Measurements from ENCODE around the gene OR4K17.
"Not testable (repeated sequence)": the region's sequence is repeated elsewhere in the genome, so short reads cannot be mapped to it uniquely, and the experiment has no call there.

Gene OR4K17, protein sequence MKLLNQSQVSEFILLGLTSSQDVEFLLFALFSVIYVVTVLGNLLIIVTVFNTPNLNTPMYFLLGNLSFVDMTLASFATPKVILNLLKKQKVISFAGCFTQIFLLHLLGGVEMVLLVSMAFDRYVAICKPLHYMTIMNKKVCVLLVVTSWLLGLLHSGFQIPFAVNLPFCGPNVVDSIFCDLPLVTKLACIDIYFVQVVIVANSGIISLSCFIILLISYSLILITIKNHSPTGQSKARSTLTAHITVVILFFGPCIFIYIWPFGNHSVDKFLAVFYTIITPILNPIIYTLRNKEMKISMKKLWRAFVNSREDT

DNA sequence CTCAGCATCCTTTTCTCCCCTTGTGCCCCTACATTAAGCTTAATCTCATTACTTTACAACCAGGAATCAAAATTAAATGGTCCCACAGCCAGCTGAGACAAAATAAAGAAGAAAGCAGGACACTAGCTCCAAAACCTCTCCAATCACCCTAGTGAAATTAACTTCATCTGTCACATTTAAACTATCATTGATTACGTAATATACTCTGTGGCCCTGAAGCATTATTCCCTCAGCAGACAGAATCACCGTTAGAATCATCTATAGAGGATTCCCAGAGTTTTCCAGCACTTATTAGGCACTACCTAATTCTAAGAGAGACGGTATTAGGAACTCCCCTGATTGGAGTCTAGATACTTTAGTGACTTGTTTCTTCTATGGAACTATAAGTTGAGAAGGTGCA is at the start of gene OR4K17:
OR4K17 (plus strand) TSS at position 302 of the 400 bp plus-strand sequence. CDS start 6,761 bp downstream, outside the sequence.
- DNase-seq, result no peak

GRCh38 chr14:20092050-20092449 is 18.5 kb upstream of the OR4K17 start:
- DNase-seq, result no peak

DNA sequence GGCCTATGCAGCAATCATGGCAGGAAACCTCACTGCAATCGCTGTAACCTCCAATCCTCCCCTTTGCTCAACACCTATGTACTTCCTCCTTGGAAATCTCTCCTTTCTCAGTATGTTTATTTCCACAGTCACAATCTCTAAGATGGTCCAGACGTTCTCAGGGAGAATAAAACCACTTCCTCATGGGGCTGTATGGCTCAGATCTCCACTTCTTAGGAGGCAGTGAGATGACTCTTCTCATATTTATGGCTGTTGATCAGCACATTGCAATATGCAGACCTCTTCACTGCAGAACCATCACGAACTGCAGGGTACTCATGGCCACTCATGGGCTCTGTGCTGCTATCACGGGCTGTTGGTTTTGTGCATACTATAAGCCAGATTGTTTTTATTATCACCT is 17.1 kb upstream of the OR4K17 start:
- DNase-seq, result no peak

- DNase-seq, result not testable (repeated sequence)
These were observed 11.4 kb upstream of the OR4K17 start for GRCh38 chr14:20098926-20099770.

DNA sequence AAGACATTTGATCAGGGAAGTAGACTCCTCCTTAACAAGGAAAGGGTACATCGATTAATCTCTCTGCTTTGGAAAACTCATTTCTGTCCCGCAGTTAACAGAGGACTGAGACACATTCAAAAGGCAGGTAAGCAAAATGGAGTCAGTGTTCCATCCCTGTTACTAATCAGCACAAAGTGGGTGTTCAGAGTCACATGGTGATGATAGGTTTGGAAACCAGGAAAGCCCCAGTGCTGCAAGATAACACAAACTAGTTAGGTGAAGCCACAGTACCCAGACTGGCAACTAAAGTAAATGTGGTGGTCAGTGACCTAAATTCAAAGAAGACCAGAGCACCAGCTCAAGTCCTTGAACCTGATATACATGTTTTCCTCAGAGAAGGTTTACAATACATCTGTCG is 1.8 kb downstream of the OR4K17 start:
- no peak for DNase-seq

GRCh38 chr14:20116748-20117147 is 6.2 kb downstream of the OR4K17 start:
- DNase-seq, result no peak

- DNase-seq, result no peak
These were observed 8.3 kb downstream of the OR4K17 start for GRCh38 chr14:20118795-20119194.

DNA sequence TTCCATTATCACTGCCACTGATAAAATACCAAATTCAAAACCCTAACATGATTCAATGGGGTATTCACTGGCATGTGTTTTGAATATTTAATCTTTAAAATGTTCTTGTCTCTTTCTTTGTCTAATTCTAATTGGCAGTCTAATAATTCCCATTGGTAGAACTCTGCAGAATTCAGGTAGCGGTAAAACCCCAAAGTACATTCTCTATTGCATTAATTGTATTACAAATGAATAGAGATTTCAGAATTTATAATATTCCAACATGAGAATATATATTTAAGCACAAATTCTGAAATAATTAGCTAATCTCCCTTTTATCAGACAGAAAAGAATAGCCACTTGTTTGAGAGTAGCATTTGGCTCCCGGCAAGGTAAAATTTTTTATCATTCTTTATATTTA is 28.0 kb downstream of the OR4K17 start, which contains the start of gene OR4N5:
OR4N5 (plus strand) TSS at position 301 of the 400 bp plus-strand sequence. CDS start 4,916 bp downstream, outside the sequence.
- no peak for DNase-seq

DNA sequence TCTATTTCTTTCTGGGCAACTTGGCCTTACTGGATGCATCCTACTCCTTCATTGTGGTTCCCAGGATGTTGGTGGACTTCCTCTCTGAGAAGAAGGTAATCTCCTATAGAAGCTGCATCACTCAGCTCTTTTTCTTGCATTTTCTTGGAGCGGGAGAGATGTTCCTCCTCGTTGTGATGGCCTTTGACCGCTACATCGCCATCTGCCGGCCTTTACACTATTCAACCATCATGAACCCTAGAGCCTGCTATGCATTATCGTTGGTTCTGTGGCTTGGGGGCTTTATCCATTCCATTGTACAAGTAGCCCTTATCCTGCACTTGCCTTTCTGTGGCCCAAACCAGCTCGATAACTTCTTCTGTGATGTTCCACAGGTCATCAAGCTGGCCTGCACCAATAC is 33.4 kb downstream of the OR4K17 start:
- no peak for DNase-seq

- no peak for DNase-seq
These were observed 34.3 kb downstream of the OR4K17 start for GRCh38 chr14:20144820-20145219.

DNA sequence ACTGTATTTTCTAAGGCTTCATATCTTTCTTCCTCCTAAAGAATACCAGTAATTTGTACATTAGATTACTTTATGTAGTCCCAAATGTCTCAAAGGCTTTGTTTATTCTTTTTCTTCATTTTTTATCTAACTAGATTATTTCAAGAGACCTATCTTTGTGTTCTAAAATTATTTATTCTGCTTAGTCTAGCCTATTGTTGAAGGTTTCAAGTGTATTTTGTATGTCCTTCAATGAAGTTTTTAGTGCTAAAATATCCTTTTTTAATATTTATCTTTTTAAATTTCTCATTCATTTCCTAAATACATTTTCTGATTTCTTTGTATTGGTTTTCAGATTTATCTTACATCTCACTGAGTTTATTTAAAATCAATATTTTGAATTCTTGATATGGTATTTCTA is 53.9 kb downstream of the OR4K17 start:
- DNase-seq, result no peak

DNA sequence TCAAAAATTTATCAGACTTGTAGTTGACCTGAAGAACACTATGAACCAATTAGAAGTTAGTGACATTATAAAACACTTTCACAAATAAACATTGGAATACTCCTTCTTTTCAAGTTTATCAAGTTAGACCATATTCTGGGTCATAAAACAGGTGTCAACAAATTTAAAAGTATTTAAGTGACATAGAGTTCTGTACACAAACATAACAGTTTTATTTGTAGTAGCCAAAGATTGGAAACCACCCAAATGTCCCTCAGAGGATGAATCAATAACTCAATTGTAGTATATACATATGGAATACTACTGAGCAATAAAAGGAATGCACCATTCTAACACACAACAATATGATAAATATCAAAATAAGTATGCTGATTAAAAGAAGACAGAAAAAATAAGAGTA is 56.6 kb downstream of the OR4K17 start:
- no peak for DNase-seq

- DNase-seq, result not testable (repeated sequence)
These were observed 59.3 kb downstream of the OR4K17 start for GRCh38 chr14:20169852-20170251.

All from left hindlimb (tissue), 1 donor.